Measurements from ENCODE around the gene ARHGAP19.

The ARHGAP19 gene

DNA sequence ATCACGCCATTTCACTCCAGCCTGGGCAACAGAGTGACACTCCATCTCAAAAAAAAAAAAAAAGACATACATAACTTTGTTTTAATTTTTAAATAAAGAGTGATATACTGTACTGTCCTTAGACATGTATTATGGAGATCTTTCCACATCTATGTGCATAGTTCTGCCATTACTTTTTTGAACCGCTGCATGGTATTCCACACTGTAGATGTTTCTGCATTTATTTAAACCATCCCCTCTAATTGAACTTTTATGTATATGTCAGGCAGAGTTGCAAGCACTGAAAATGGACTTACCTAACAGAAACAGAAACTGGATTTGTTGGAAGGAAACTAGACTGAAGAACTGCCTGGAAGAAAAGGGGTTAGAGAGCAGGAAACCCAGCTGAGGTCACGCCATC is 8.5 kb upstream of the ARHGAP19 start:
- no peak for DNase-seq
- no peak overlapping the region for H3K4ac ChIP-seq (ENCODE audit: low read depth, low read length)
- H3K27me3 ChIP-seq (ENCODE audit: insufficient read depth, low read length), result no peaks in the 10 kb centered on the region
- no peak overlapping the region for H2BK12ac ChIP-seq (ENCODE audit: low read length)
- H3K9me3 ChIP-seq (ENCODE audit: insufficient read depth, low read depth, low read length), result peaks cover 2% of the 10 kb centered on the region
- WGBS (ENCODE audit: extremely low coverage, insufficient coverage, insufficient read length), result no CpG with 5 or more reads among the region's 3 CpGs
- H3K79me2 ChIP-seq (ENCODE audit: control insufficient read depth, insufficient read depth, low read length, poor library complexity), result no peaks in the 10 kb centered on the region
- H3K4me3 ChIP-seq (ENCODE audit: low read depth, low read length), result no peak overlapping the region
- H4K12ac ChIP-seq (ENCODE audit: low read depth, low read length), result no peak overlapping the region
- no peak overlapping the region for H3K23ac ChIP-seq (ENCODE audit: low read length)
- H2AFZ ChIP-seq (ENCODE audit: insufficient read depth, low read length, poor library complexity), result no peak overlapping the region
- no peaks in the 10 kb centered on the region for H3K79me1 ChIP-seq (ENCODE audit: low read length)
- H3K4me1 ChIP-seq (ENCODE audit: control insufficient read depth in 1 of 2, insufficient read depth in 2 of 2, low read length in 2 of 2), result no peaks in the 10 kb centered on the region
- no peak overlapping the region for H3K27ac ChIP-seq (ENCODE audit: low read depth, low read length)
- H4K8ac ChIP-seq (ENCODE audit: low read depth, low read length), result no peak overlapping the region
- H3K4me2 ChIP-seq (ENCODE audit: low read length), result no peak overlapping the region
- no peak overlapping the region for H4K91ac ChIP-seq (ENCODE audit: low read depth, low read length)
- H3K14ac ChIP-seq (ENCODE audit: low read length), result no peak overlapping the region
- H2BK120ac ChIP-seq (ENCODE audit: insufficient read depth, low read length, poor library complexity), result no peak overlapping the region
- no peaks in the 10 kb centered on the region for H3K36me3 ChIP-seq (ENCODE audit: control insufficient read depth in 1 of 2, insufficient read depth in 2 of 2, low read length in 2 of 2)
- no peak overlapping the region for H3K18ac ChIP-seq (ENCODE audit: low read length)
- H2AK5ac ChIP-seq (ENCODE audit: low read length), result no peak overlapping the region
- H3K9ac ChIP-seq (ENCODE audit: low read length), result no peak overlapping the region
- H2BK5ac ChIP-seq (ENCODE audit: low read depth, low read length, poor library complexity), result no peak overlapping the region

GRCh38 chr10:97298223-97298571 is 5.8 kb upstream of the ARHGAP19 start:
- Histone ChIP-seq H2AFZ (ENCODE audit: insufficient read depth, low read length, poor library complexity) (no peak overlapping the region), H3K79me2 (ENCODE audit: control insufficient read depth, insufficient read depth, low read length, poor library complexity) (no peaks in the 10 kb centered on the region), H3K14ac (ENCODE audit: low read length) (no peak overlapping the region), H3K18ac (ENCODE audit: low read length) (no peak overlapping the region), H3K4me1 (ENCODE audit: control insufficient read depth in 1 of 2, insufficient read depth in 2 of 2, low read length in 2 of 2) (no peaks in the 10 kb centered on the region), H3K4ac (ENCODE audit: low read depth, low read length) (no peak overlapping the region), H2BK12ac (ENCODE audit: low read length) (no peak overlapping the region), H3K79me1 (ENCODE audit: low read length) (no peaks in the 10 kb centered on the region), H3K36me3 (ENCODE audit: control insufficient read depth in 1 of 2, insufficient read depth in 2 of 2, low read length in 2 of 2) (no peaks in the 10 kb centered on the region), H2AK5ac (ENCODE audit: low read length) (no peak overlapping the region), H2BK5ac (ENCODE audit: low read depth, low read length, poor library complexity) (no peak overlapping the region), H4K8ac (ENCODE audit: low read depth, low read length) (no peak overlapping the region), H3K4me2 (ENCODE audit: low read length) (no peak overlapping the region), H3K23ac (ENCODE audit: low read length) (no peak overlapping the region), H3K27ac (ENCODE audit: low read depth, low read length) (no peak overlapping the region), H3K27me3 (ENCODE audit: insufficient read depth, low read length) (no peaks in the 10 kb centered on the region), H2BK120ac (ENCODE audit: insufficient read depth, low read length, poor library complexity) (no peak overlapping the region), H3K9ac (ENCODE audit: low read length) (no peak overlapping the region), H3K4me3 (ENCODE audit: low read depth, low read length) (no peak overlapping the region), H4K12ac (ENCODE audit: low read depth, low read length) (no peak overlapping the region), H4K91ac (ENCODE audit: low read depth, low read length) (no peak overlapping the region), H3K9me3 (ENCODE audit: insufficient read depth, low read depth, low read length) (peaks cover 2% of the 10 kb centered on the region)
- no peak for DNase-seq
- no CpG with 5 or more reads among the region's 3 CpGs for WGBS (ENCODE audit: extremely low coverage, insufficient coverage, insufficient read length)

DNA sequence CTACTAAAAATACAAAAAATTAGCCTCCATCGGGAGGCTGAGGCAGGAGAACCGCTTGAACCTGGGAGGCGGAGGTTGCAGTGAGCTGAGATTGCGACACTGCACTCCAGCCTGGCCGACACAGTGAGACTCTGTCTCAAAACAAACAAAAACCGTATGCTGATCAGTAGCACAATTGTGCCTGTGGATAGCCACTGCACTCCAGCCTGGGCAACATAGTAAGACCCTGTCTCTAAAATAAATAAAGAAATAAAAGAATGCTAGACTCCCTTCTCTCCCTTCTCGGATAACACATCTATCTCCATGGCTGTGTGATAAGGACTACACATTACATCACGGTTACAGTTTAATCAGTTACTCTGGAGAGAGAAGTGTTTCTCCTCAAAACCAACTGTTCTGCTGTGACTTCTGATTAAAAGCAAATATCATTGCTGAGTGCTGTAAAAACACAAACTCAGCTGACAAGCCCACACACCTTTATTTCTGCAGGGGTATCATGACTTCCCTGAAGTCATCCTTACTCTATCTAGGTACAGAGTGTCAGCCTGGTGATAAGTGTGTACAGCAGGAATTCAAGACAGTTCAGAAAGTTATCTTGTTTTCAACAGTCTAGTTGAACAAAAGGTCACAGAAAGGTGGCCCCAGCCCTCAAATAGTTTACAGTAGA is 5.3 kb upstream of the ARHGAP19 start:
- no peak overlapping the region for H3K4ac ChIP-seq (ENCODE audit: low read depth, low read length)
- no peak overlapping the region for H3K4me2 ChIP-seq (ENCODE audit: low read length)

GRCh38 chr10:97292862-97293198 is 393 bp upstream of the ARHGAP19 start:
- Histone ChIP-seq H4K91ac (ENCODE audit: low read depth, low read length) (no peak overlapping the region), H3K9ac (ENCODE audit: low read length) (no peak overlapping the region), H2BK5ac (ENCODE audit: low read depth, low read length, poor library complexity) (no peak overlapping the region), H2AK5ac (ENCODE audit: low read length) (no peak overlapping the region), H3K18ac (ENCODE audit: low read length) (no peak overlapping the region), H3K23ac (ENCODE audit: low read length) (no peak overlapping the region), H2AFZ (ENCODE audit: insufficient read depth, low read length, poor library complexity) (no peak overlapping the region), H3K4me3 (ENCODE audit: low read depth, low read length) (no peak overlapping the region), H3K4me1 (ENCODE audit: control insufficient read depth in 1 of 2, insufficient read depth in 2 of 2, low read length in 2 of 2) (peaks cover 0 to 2% of the 10 kb centered on the region in 2 experiments), H3K79me1 (ENCODE audit: low read length) (peaks cover 4% of the 10 kb centered on the region), H3K79me2 (ENCODE audit: control insufficient read depth, insufficient read depth, low read length, poor library complexity) (peaks cover 2% of the 10 kb centered on the region), H3K36me3 (ENCODE audit: control insufficient read depth in 1 of 2, insufficient read depth in 2 of 2, low read length in 2 of 2) (no peaks in the 10 kb centered on the region), H2BK120ac (ENCODE audit: insufficient read depth, low read length, poor library complexity) (no peak overlapping the region), H2BK12ac (ENCODE audit: low read length) (no peak overlapping the region), H3K4me2 (ENCODE audit: low read length) (peak overlapping the region; percentile 44), H3K14ac (ENCODE audit: low read length) (no peak overlapping the region), H3K9me3 (ENCODE audit: insufficient read depth, low read depth, low read length) (no peaks in the 10 kb centered on the region), H3K27me3 (ENCODE audit: insufficient read depth, low read length) (no peaks in the 10 kb centered on the region), H4K8ac (ENCODE audit: low read depth, low read length) (no peak overlapping the region), H3K27ac (ENCODE audit: low read depth, low read length) (no peak overlapping the region), H4K12ac (ENCODE audit: low read depth, low read length) (no peak overlapping the region), H3K4ac (ENCODE audit: low read depth, low read length) (no peak overlapping the region)
- WGBS (ENCODE audit: extremely low coverage, insufficient coverage, insufficient read length), result no CpG with 5 or more reads among the region's 3 CpGs
- DNase-seq, result no peak

More for the DNA sequence above, 5.3 kb upstream of the ARHGAP19 start:
- Histone ChIP-seq H4K12ac (ENCODE audit: low read depth, low read length) (no peak overlapping the region), H2BK12ac (ENCODE audit: low read length) (no peak overlapping the region), H3K9ac (ENCODE audit: low read length) (no peak overlapping the region), H3K4me3 (ENCODE audit: low read depth, low read length) (no peak overlapping the region), H3K9me3 (ENCODE audit: insufficient read depth, low read depth, low read length) (peaks cover 2% of the 10 kb centered on the region), H3K27ac (ENCODE audit: low read depth, low read length) (no peak overlapping the region), H2AK5ac (ENCODE audit: low read length) (no peak overlapping the region), H4K91ac (ENCODE audit: low read depth, low read length) (no peak overlapping the region), H3K79me2 (ENCODE audit: control insufficient read depth, insufficient read depth, low read length, poor library complexity) (no peaks in the 10 kb centered on the region), H3K4me1 (ENCODE audit: control insufficient read depth in 1 of 2, insufficient read depth in 2 of 2, low read length in 2 of 2) (no peaks in the 10 kb centered on the region), H2AFZ (ENCODE audit: insufficient read depth, low read length, poor library complexity) (no peak overlapping the region), H3K23ac (ENCODE audit: low read length) (no peak overlapping the region), H3K14ac (ENCODE audit: low read length) (no peak overlapping the region), H4K8ac (ENCODE audit: low read depth, low read length) (no peak overlapping the region), H3K36me3 (ENCODE audit: control insufficient read depth in 1 of 2, insufficient read depth in 2 of 2, low read length in 2 of 2) (no peaks in the 10 kb centered on the region), H2BK5ac (ENCODE audit: low read depth, low read length, poor library complexity) (no peak overlapping the region), H3K18ac (ENCODE audit: low read length) (no peak overlapping the region), H3K79me1 (ENCODE audit: low read length) (no peaks in the 10 kb centered on the region), H3K27me3 (ENCODE audit: insufficient read depth, low read length) (no peaks in the 10 kb centered on the region), H2BK120ac (ENCODE audit: insufficient read depth, low read length, poor library complexity) (no peak overlapping the region)
- no CpG with 5 or more reads among the region's 8 CpGs for WGBS (ENCODE audit: extremely low coverage, insufficient coverage, insufficient read length)
- DNase-seq, result no peak

All from trophoblast cell (in vitro differentiated cells and primary cell).